ENCODE data around the gene ZCCHC14.

- TF ChIP-seq EZH2phosphoT487 (conservative IDR thresholded peaks at IDR 0.05; ENCODE audit: low read length) (no peak), CTCF (IDR thresholded peaks at IDR 0.05; ENCODE audit: insufficient read depth, low read length, poor library complexity, severe bottlenecking) (no peak)
Measured at GRCh38 chr16:87536795-87537142, 43.9 kb upstream of the ZCCHC14 start.
